HG02588 (cell line): ENCODE results near the gene EHMT1.
"Not testable (repeated sequence)": the region's sequence is repeated elsewhere in the genome, so short reads cannot be mapped to it uniquely, and the experiment has no call there.

Source experiments
- ATAC-seq: cut with Tn5 transposase; IDR thresholded peaks from one replicate; pipeline ENCODE4 v1.9.1; 2021; ENCODE audit warnings: mild to moderate bottlenecking, moderate library complexity; ENCODE audit not compliant: unreplicated experiment

The EHMT1 gene

GRCh38 chr9:137880160-137880975, 261.6 kb downstream of the EHMT1 start:
- no peak for ATAC-seq

- ATAC-seq = no peak
Measured at GRCh38 chr9:137880976-137881530, 262.2 kb downstream of the EHMT1 start.

- ATAC-seq = no peak
Measured at GRCh38 chr9:137881591-137882505, 263.0 kb downstream of the EHMT1 start.

- ATAC-seq = no peak
Measured at GRCh38 chr9:137882506-137882821, 263.7 kb downstream of the EHMT1 start.

- not testable (repeated sequence) for ATAC-seq
Measured at GRCh38 chr9:137883977-137884376, 265.2 kb downstream of the EHMT1 start.

GRCh38 chr9:137884547-137884946, 265.7 kb downstream of the EHMT1 start:
- not testable (repeated sequence) for ATAC-seq

- not testable (repeated sequence) for ATAC-seq
Measured at GRCh38 chr9:137885121-137885520, 266.3 kb downstream of the EHMT1 start.
